ENCODE results near the gene UBR3. TPM values are rescaled to one million over a fixed set of nuclear protein-coding genes. Genes with fewer than 3 reads are reported as not detected.

UBR3 gene
- total and polyA plus RNA-seq, 8 donors, result 4.8 to 151 (median 37.3) TPM

GRCh38 chr2:169900686-169901085 lies 73.4 kb downstream of the UBR3 start:
- intact Hi-C loops (cut with DNase I; ENCODE audit: low total_unique reads), result no loop called here
- H3K36me3 ChIP-seq, result peaks cover 0 to 54% (median 35%) of the 10 kb centered on the region in 4 donors
- no peaks in the 10 kb centered on the region for H3K9me3 ChIP-seq
- DNase-seq, result no peak
- no peak for TF ChIP-seq POLR2AphosphoS5 (IDR thresholded peaks at IDR 0.05)
- no peak for TF ChIP-seq CTCF (IDR thresholded peaks at IDR 0.05)
- no peak for TF ChIP-seq EP300 (IDR thresholded peaks at IDR 0.05)
- TF ChIP-seq POLR2A (IDR thresholded peaks at IDR 0.05), result no peak
- no peak overlapping the region for H3K27ac ChIP-seq
- no peaks in the 10 kb centered on the region for H3K4me1 ChIP-seq
- no peak overlapping the region for H3K4me3 ChIP-seq
- 90 to 96% (median 90%) methylated on average over 3 of the region's 3 CpGs for WGBS, 5 donors
- H3K27me3 ChIP-seq, result no peaks in the 10 kb centered on the region

- Histone ChIP-seq H3K9me3 (no peaks in the 10 kb centered on the region), H3K27me3 (no peaks in the 10 kb centered on the region), H3K4me1 (no peaks in the 10 kb centered on the region), H3K27ac (no peak overlapping the region), H3K36me3 (peaks cover 8 to 37% (median 33%) of the 10 kb centered on the region in 4 donors), H3K4me3 (no peak overlapping the region)
- whole genome bisulfite sequencing, 5 donors, result 79 to 89% (median 84%) methylated on average over 2 of the region's 2 CpGs
- DNase-seq, result no peak
- intact Hi-C loops (cut with DNase I; ENCODE audit: low total_unique reads), result no loop called here
- TF ChIP-seq CTCF (IDR thresholded peaks at IDR 0.05), result no peak
Measured at GRCh38 chr2:169906731-169907130, 79.5 kb downstream of the UBR3 start.

GRCh38 chr2:169909376-169909775 lies 82.1 kb downstream of the UBR3 start:
- H3K4me1 ChIP-seq, result no peaks in the 10 kb centered on the region
- intact Hi-C loops (cut with DNase I; ENCODE audit: low total_unique reads), result no loop called here
- H3K27me3 ChIP-seq, result no peaks in the 10 kb centered on the region
- H3K9me3 ChIP-seq, result no peaks in the 10 kb centered on the region
- H3K27ac ChIP-seq, result no peak overlapping the region
- peaks cover 8 to 38% (median 33%) of the 10 kb centered on the region in 4 donors for H3K36me3 ChIP-seq
- DNase-seq, result no peak
- H3K4me3 ChIP-seq, result no peak overlapping the region
- TF ChIP-seq POLR2AphosphoS5 (IDR thresholded peaks at IDR 0.05), result no peak
- TF ChIP-seq POLR2A (IDR thresholded peaks at IDR 0.05), result no peak
- no peak for TF ChIP-seq CTCF (IDR thresholded peaks at IDR 0.05)
- no peak for TF ChIP-seq EP300 (IDR thresholded peaks at IDR 0.05)

DNA sequence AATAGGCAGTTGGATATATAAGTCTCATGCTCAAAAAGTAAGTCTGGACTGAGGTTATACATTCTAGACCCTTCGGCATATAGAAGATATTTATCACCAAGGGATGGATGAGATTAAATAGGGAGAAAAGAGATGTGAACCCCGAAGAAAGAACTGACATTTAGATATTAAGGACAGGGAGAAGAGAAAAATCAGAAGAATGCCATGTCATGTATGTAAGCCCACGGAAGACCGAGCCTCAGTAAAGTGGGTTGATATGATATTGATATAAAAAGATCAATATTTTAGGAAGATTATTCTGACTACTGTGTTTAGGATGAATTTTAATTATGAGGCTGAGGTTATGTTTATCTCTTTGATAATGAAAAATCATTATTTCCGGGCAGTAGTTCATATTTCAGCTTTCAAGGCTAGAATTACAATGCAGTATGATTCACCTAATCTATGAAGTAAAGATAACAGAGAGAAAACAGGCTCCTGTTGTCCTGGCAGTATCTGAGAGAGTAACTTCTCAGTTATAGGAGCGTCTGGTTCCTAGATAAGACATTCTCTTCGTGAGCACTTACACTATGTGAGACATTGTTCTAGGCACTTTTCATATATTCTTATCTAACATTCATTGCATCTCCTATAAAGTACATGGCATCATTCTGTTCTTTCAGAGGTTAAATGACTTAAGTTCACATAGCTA lies 83.0 kb downstream of the UBR3 start:
- intact Hi-C loops (cut with DNase I; ENCODE audit: low total_unique reads), result no loop called here
- no peak for TF ChIP-seq CTCF (IDR thresholded peaks at IDR 0.05)
- H3K4me1 ChIP-seq, result no peaks in the 10 kb centered on the region
- WGBS, 5 donors, result 58 to 65% (median 59%) methylated on average over 7 of the region's 7 CpGs
- no peaks in the 10 kb centered on the region for H3K9me3 ChIP-seq
- peaks cover 12 to 44% (median 40%) of the 10 kb centered on the region in 4 donors for H3K36me3 ChIP-seq
- H3K27me3 ChIP-seq, result no peaks in the 10 kb centered on the region
- H3K27ac ChIP-seq, result no peak overlapping the region
- H3K4me3 ChIP-seq, result no peak overlapping the region
- no peak for DNase-seq
